Chondrocyte (in vitro differentiated cells): ENCODE measurements around the gene ANXA3. TPM values are rescaled to one million over a fixed set of nuclear protein-coding genes. Genes with fewer than 3 reads are reported as not detected.

Experiments used
- DNase-seq: peaks from one replicate; pipeline ENCODE4 v3.0.0; 2021; ENCODE audit warnings: mixed read lengths, low spot score
- H3K27ac Mint-ChIP-seq: one replicate; pipeline ENCODE4 v1.8.0; 2021; ENCODE audit warnings: mild to moderate bottlenecking, moderate library complexity, mixed read lengths; ENCODE audit not compliant: unreplicated experiment
- H3K27me3 Mint-ChIP-seq: 2 replicates; pipeline ENCODE4 v1.8.0; 2021; ENCODE audit warnings: low read depth, mixed read lengths
- H3K36me3 Mint-ChIP-seq: 2 replicates; pipeline ENCODE4 v1.8.0; 2021; ENCODE audit warnings: low read depth, mixed read lengths
- H3K4me1 Mint-ChIP-seq: 2 replicates; pipeline ENCODE4 v1.8.0; 2021; ENCODE audit warnings: low read depth, mild to moderate bottlenecking, mixed read lengths
- H3K4me3 Mint-ChIP-seq: one replicate; pipeline ENCODE4 v1.8.0; 2021; ENCODE audit warnings: mild to moderate bottlenecking, moderate library complexity, mixed read lengths; ENCODE audit not compliant: unreplicated experiment
- H3K9me3 Mint-ChIP-seq: 2 replicates; pipeline ENCODE4 v1.8.0; 2021; ENCODE audit warnings: low read depth, mixed read lengths
- CTCF ChIP-seq: fragments of 200-600 bp; sonication (generic); IDR thresholded peaks from 2 replicates; pipeline ENCODE4 v1.5.0; 2021; ENCODE audit warnings: antibody characterized with exemption, mild to moderate bottlenecking, moderate library complexity
- total RNA-seq: library from RNA; stranded (reverse); gene quantifications from 3 replicates; pipeline ENCODE4 v1.2.1, GENCODE V29; 2021

Gene ANXA3
- total RNA-seq, 1 donor from 2014 or later, result 21.9 TPM

GRCh38 chr4:78610546-78611214, 59.1 kb downstream of the ANXA3 start:
- Mint-ChIP-seq H3K36me3 (peaks cover 4% of the 10 kb centered on the region), H3K27ac (peak overlapping the region; percentile 17), H3K4me3 (no peak overlapping the region), H3K27me3 (no peaks in the 10 kb centered on the region), H3K4me1 (peaks cover 13% of the 10 kb centered on the region), H3K9me3 (no peaks in the 10 kb centered on the region)
- no peak for TF ChIP-seq CTCF
- no peak for DNase-seq

GRCh38 chr4:78611215-78611558, 59.6 kb downstream of the ANXA3 start:
- no peaks in the 10 kb centered on the region for H3K27me3 Mint-ChIP-seq
- H3K4me3 Mint-ChIP-seq, result no peak overlapping the region
- H3K4me1 Mint-ChIP-seq, result peaks cover 13% of the 10 kb centered on the region
- no peak for TF ChIP-seq CTCF
- no peaks in the 10 kb centered on the region for H3K9me3 Mint-ChIP-seq
- H3K36me3 Mint-ChIP-seq, result peaks cover 4% of the 10 kb centered on the region
- H3K27ac Mint-ChIP-seq, result peak overlapping the region; percentile 17
- no peak for DNase-seq

GRCh38 chr4:78612398-78613178, 61.0 kb downstream of the ANXA3 start:
- Mint-ChIP-seq H3K36me3 (peaks cover 2% of the 10 kb centered on the region), H3K27ac (no peak overlapping the region), H3K9me3 (no peaks in the 10 kb centered on the region), H3K4me1 (peaks cover 13% of the 10 kb centered on the region), H3K27me3 (no peaks in the 10 kb centered on the region), H3K4me3 (no peak overlapping the region)
- no peak for DNase-seq
- peak; percentile 87 for TF ChIP-seq CTCF

- no peak for TF ChIP-seq CTCF
- no peak for DNase-seq
- Mint-ChIP-seq H3K4me3 (no peak overlapping the region), H3K4me1 (peaks cover 13% of the 10 kb centered on the region), H3K27me3 (no peaks in the 10 kb centered on the region), H3K9me3 (no peaks in the 10 kb centered on the region), H3K36me3 (no peaks in the 10 kb centered on the region), H3K27ac (no peak overlapping the region)
Observed at GRCh38 chr4:78613522-78614321, 62.2 kb downstream of the ANXA3 start.

- Mint-ChIP-seq H3K27me3 (no peaks in the 10 kb centered on the region), H3K27ac (no peak overlapping the region), H3K36me3 (no peaks in the 10 kb centered on the region), H3K9me3 (no peaks in the 10 kb centered on the region), H3K4me3 (no peak overlapping the region), H3K4me1 (peaks cover 4% of the 10 kb centered on the region)
- DNase-seq, result no peak
- TF ChIP-seq CTCF, result no peak
Observed at GRCh38 chr4:78616046-78616498, 64.5 kb downstream of the ANXA3 start.
